H1 (cell line): ENCODE data around the gene CC2D1A. TPM values are rescaled to one million over a fixed set of nuclear protein-coding genes. Genes with fewer than 3 reads are reported as not detected.

Source experiments
- CTCF ChIA-PET: fragments of 300-600 bp; sonication (Branson Sonifier 250); formaldehyde crosslinking; loops from one replicate; lab custom pipeline; 2021; ENCODE audit not compliant: partially characterized antibody; lab: Charles Lee
- POLR2A ChIA-PET: fragments of 300-600 bp; sonication (Branson Sonifier 250); formaldehyde crosslinking; loops from one replicate; lab custom pipeline; 2021; ENCODE audit warnings: inconsistent platforms; ENCODE audit not compliant: partially characterized antibody; lab: Charles Lee
- DNase-seq, 2 experiments: peaks; one replicate each; pipeline versions ENCODE4 v3.0.0 to v3.0.0-alpha.2; 2010 to 2022; ENCODE audit warnings: low spot score in 2 of 2, low read depth in 1 of 2, mixed read lengths in 1 of 2
- FAIRE-seq: peaks from 2 replicates; lab custom pipeline; 2011; peaks lifted over from hg19 to GRCh38; lab: Jason Lieb, UNC
- H2AFZ ChIP-seq: 2 replicates; pipeline ENCODE4 v1.8.1; 2012; ENCODE audit warnings: low read length, inconsistent platforms
- H2AK5ac ChIP-seq: 2 replicates; pipeline ENCODE4 v1.6.1; 2013; ENCODE audit warnings: low read depth, low read length
- H2BK120ac ChIP-seq: replicated peaks from 2 replicates; pipeline ENCODE3; 2013; ENCODE audit warnings: low read depth, low read length, inconsistent platforms
- H2BK12ac ChIP-seq: 2 replicates; pipeline ENCODE4 v1.6.1; 2013; ENCODE audit warnings: low read depth, low read length
- H2BK15ac ChIP-seq: 2 replicates; pipeline ENCODE4 v1.6.1; 2013; ENCODE audit warnings: low read length
- H2BK20ac ChIP-seq: 2 replicates; pipeline ENCODE4 v1.6.1; 2013; ENCODE audit warnings: low read length
- H2BK5ac ChIP-seq: 2 replicates; pipeline ENCODE4 v1.6.1; 2013; ENCODE audit warnings: low read depth, low read length
- H3K14ac ChIP-seq: 2 replicates; pipeline ENCODE4 v1.6.1; 2013; ENCODE audit warnings: inconsistent platforms; ENCODE audit not compliant: insufficient read length
- H3K18ac ChIP-seq: 2 replicates; pipeline ENCODE4 v1.6.1; 2013; ENCODE audit warnings: low read length; ENCODE audit errors: extremely low read depth
- H3K23ac ChIP-seq: 2 replicates; pipeline ENCODE4 v1.6.1; 2013; ENCODE audit warnings: inconsistent platforms; ENCODE audit not compliant: insufficient read length
- H3K23me2 ChIP-seq: 2 replicates; pipeline ENCODE4 v1.6.1; 2013; ENCODE audit warnings: low read depth, low read length
- H3K27ac ChIP-seq: 2 replicates; pipeline ENCODE4 v1.6.1; 2011; ENCODE audit warnings: low read depth, low read length, inconsistent platforms
- H3K27me3 ChIP-seq, 4 experiments: replicated peaks in 1 of 4; 1 replicate in 1 of 4; 2 replicates in 3 of 4; pipeline versions ENCODE4 v1.6.1 to v1.8.1; 2011 to 2013; ENCODE audit warnings: low read length in 3 of 4, mild to moderate bottlenecking in 3 of 4, inconsistent platforms in 2 of 4, mixed read lengths in 2 of 4, moderate library complexity in 1 of 4; ENCODE audit not compliant: control insufficient read depth in 3 of 4, insufficient read depth in 3 of 4; ENCODE audit errors: extremely low read depth in 1 of 4
- H3K36me3 ChIP-seq, 4 experiments: 2 replicates each; pipeline versions ENCODE4 v1.6.1 to v1.8.1; 2011 to 2013; ENCODE audit warnings: mild to moderate bottlenecking in 4 of 4, low read length in 3 of 4, moderate library complexity in 2 of 4, control low read depth in 1 of 4, inconsistent platforms in 1 of 4; ENCODE audit not compliant: insufficient read depth in 4 of 4, control insufficient read depth in 2 of 4
- H3K4ac ChIP-seq: replicated peaks from 2 replicates; pipeline ENCODE3; 2013; ENCODE audit warnings: low read length, low read depth, mixed read lengths, inconsistent platforms; ENCODE audit not compliant: insufficient read length
- H3K4me1 ChIP-seq, 4 experiments: replicated peaks in 1 of 4; 1 replicate in 1 of 4; 2 replicates in 3 of 4; pipeline versions ENCODE4 v1.6.1 to v1.8.1; 2011 to 2013; ENCODE audit warnings: low read length in 3 of 4, inconsistent platforms in 2 of 4, mixed read lengths in 1 of 4; ENCODE audit not compliant: insufficient read depth in 4 of 4, control insufficient read depth in 3 of 4
- H3K4me2 ChIP-seq, 2 experiments: 2 replicates each; pipeline versions ENCODE4 v1.6.1 to v1.8.1; 2011 to 2013; ENCODE audit warnings: low read depth in 2 of 2, low read length in 2 of 2, control low read depth in 1 of 2, inconsistent platforms in 1 of 2, mild to moderate bottlenecking in 1 of 2; ENCODE audit not compliant: insufficient read depth in 1 of 2
- H3K4me3 ChIP-seq, 4 experiments: fragments of 200-600, 300-600 bp in 1 of 4; sonication (generic), shearing (Covaris generic), sonication (Bioruptor Twin) in 1 of 4; 2 replicates each; pipeline versions ENCODE4 v1.5.1 to v1.8.1; 2011 to 2016; ENCODE audit warnings: low read length in 4 of 4, low read depth in 3 of 4, control low read depth in 2 of 4, inconsistent platforms in 2 of 4, mild to moderate bottlenecking in 2 of 4, mixed read lengths in 1 of 4, moderate library complexity in 1 of 4; ENCODE audit not compliant: insufficient read depth in 2 of 4; ENCODE audit errors: extremely low read depth in 1 of 4
- H3K56ac ChIP-seq: replicated peaks from 2 replicates; pipeline ENCODE3; 2013; ENCODE audit warnings: low read depth, mild to moderate bottlenecking, mixed read lengths, low read length, inconsistent platforms; ENCODE audit not compliant: insufficient read length
- H3K79me1 ChIP-seq: 2 replicates; pipeline ENCODE4 v1.6.1; 2013; ENCODE audit warnings: low read depth, low read length, control low read depth
- H3K79me2 ChIP-seq, 2 experiments: 2 replicates each; pipeline versions ENCODE4 v1.6.1 to v1.8.1; 2012 to 2013; ENCODE audit warnings: low read length in 2 of 2, mild to moderate bottlenecking in 2 of 2, inconsistent platforms in 1 of 2; ENCODE audit not compliant: insufficient read depth in 2 of 2, control insufficient read depth in 1 of 2
- H3K9ac ChIP-seq, 4 experiments: replicated peaks in 1 of 4; 1 replicate in 1 of 4; 2 replicates in 3 of 4; pipeline versions ENCODE4 v1.6.1 to v1.8.1; 2011 to 2013; ENCODE audit warnings: low read depth in 3 of 4, low read length in 3 of 4, control low read depth in 2 of 4, mild to moderate bottlenecking in 2 of 4, moderate library complexity in 2 of 4, inconsistent platforms in 1 of 4; ENCODE audit errors: extremely low read depth in 1 of 4
- H3K9me3 ChIP-seq, 2 experiments: 2 replicates each; pipeline versions ENCODE4 v1.6.1 to v1.8.1; 2012 to 2013; ENCODE audit warnings: mild to moderate bottlenecking in 2 of 2, moderate library complexity in 2 of 2, control low read depth in 1 of 2, inconsistent platforms in 1 of 2, low read depth in 1 of 2, low read length in 1 of 2, mixed read lengths in 1 of 2; ENCODE audit not compliant: insufficient read depth in 2 of 2
- H4K20me1 ChIP-seq, 2 experiments: replicated peaks in 1 of 2; 2 replicates each; pipeline versions ENCODE3 to v1.8.1; 2011 to 2013; ENCODE audit warnings: inconsistent platforms in 2 of 2, low read length in 2 of 2, mild to moderate bottlenecking in 1 of 2; ENCODE audit not compliant: insufficient read depth in 2 of 2, control insufficient read depth in 1 of 2
- H4K5ac ChIP-seq: 2 replicates; pipeline ENCODE4 v1.6.1; 2013; ENCODE audit warnings: low read length, low read depth, mixed read lengths, inconsistent platforms; ENCODE audit not compliant: insufficient read length
- H4K8ac ChIP-seq: 2 replicates; pipeline ENCODE4 v1.8.0; 2013; ENCODE audit warnings: mild to moderate bottlenecking, moderate library complexity, low read length, inconsistent platforms; ENCODE audit not compliant: insufficient read depth; ENCODE audit errors: extremely low read depth
- H4K91ac ChIP-seq: replicated peaks from 2 replicates; pipeline ENCODE3; 2013; ENCODE audit warnings: low read length, mixed read lengths, inconsistent platforms; ENCODE audit not compliant: insufficient read length
- HDAC2 ChIP-seq, 2 experiments: fragments of 300-600 bp in 1 of 2; sonication (generic) in 1 of 2; IDR thresholded peaks; 2 replicates each; pipeline ENCODE4 v1.6.1; 2011 to 2012; ENCODE audit warnings: low read depth in 2 of 2, low read length in 2 of 2, mild to moderate bottlenecking in 2 of 2, moderate library complexity in 2 of 2, borderline replicate concordance in 1 of 2, inconsistent platforms in 1 of 2
- JUN ChIP-seq: IDR thresholded peaks from 2 replicates; pipeline ENCODE4 v1.6.1; 2011; ENCODE audit warnings: low read depth, mild to moderate bottlenecking, improper control_type of control experiment, low read length
- whole genome bisulfite sequencing, 2 experiments: shearing (Covaris generic) in 1 of 2; methylation state at CpG; one replicate each; pipeline versions ENCODE4 v1.1.6 to v1.1.7; 2013 to 2015; ENCODE audit warnings: low lambda C conversion rate in 2 of 2, mixed read lengths in 2 of 2, inconsistent platforms in 1 of 2, low coverage in 1 of 2, missing lambda C conversion rate in 1 of 2; ENCODE audit not compliant: insufficient replicate concordance in 2 of 2, insufficient coverage in 1 of 2, insufficient read length in 1 of 2; ENCODE audit errors: extremely low coverage in 1 of 2, missing lambda C conversion rate in 1 of 2; 5-methylcytosine and 5-hydroxymethylcytosine counted together
- polyA plus RNA-seq, 7 experiments: library from polyadenylated mRNA; depleted of rRNA in 3 of 7; stranded (reverse) in 5 of 7; unstranded in 2 of 7; fragments of >200 nt in 5 of 7; fragments of 200-250 nt in 2 of 7; gene quantifications; 1 replicate in 5 of 7; 2 replicates in 1 of 7; 4 replicates in 1 of 7; pipeline versions ENCODE4 v1.2.1 to v1.2.3, GENCODE V29; 2011 to 2013; ENCODE audit warnings: missing spikeins in 2 of 7, mixed read lengths in 2 of 7
- total RNA-seq: library from RNA; stranded (reverse); fragmentation: NEBNext Ultra II Directional; extraction: Animal tissue kit (Norgen Biotek cat#: 25700); gene quantifications from 2 replicates; pipeline ENCODE4 v1.2.1, GENCODE V29; 2021

The CC2D1A gene
- total and polyA plus RNA-seq, 2 of the 8 experiments (the other 6 are each of a cell fraction or from before 2014, with no cell fraction given): 12.5 to 33.0 TPM

- Histone ChIP-seq H3K36me3 (no peaks in the 10 kb centered on the region), H3K4me1 (peaks cover 4 to 7% (median 5%) of the 10 kb centered on the region in 4 experiments; a peak in 6 of 7 replicates), H2BK20ac (0 out of 2 replicates have a peak overlapping the region, but pooled peaks have one; percentile 72), H4K20me1 (peaks cover 1 to 2% of the 10 kb centered on the region in 2 experiments), H2AK5ac (peak overlapping the region; percentile 79; the same call in 1 of the 2 replicates), H3K9me3 (no peaks in the 10 kb centered on the region), H3K4ac (peak overlapping the region; percentile 65), H3K27me3 (peaks cover 11 to 26% (median 19%) of the 10 kb centered on the region in 4 experiments), H3K23ac (no peak overlapping the region), H2AFZ (peak overlapping the region; percentile 44; the same call in 1 of the 2 replicates), H3K23me2 (no peaks in the 10 kb centered on the region), H3K27ac (no peak overlapping the region), H3K79me1 (no peaks in the 10 kb centered on the region), H3K18ac (no peak overlapping the region), H3K4me3 (peak overlapping the region in 1 of 4 experiments; percentile 60; a peak in 3 of 8 replicates), H3K4me2 (peak overlapping the region; percentile 1 to 67; a peak in 3 of 4 replicates), H2BK12ac (peak overlapping the region; percentile 55), H4K91ac (peak overlapping the region; percentile 73), H2BK15ac (peak overlapping the region; percentile 97; the same call in 1 of the 2 replicates), H3K56ac (no peak overlapping the region), H2BK5ac (peak overlapping the region; percentile 83; the same call in 1 of the 2 replicates), H3K14ac (no peak overlapping the region), H3K9ac (no peak overlapping the region; a peak in 1 of 7 replicates), H3K79me2 (no peaks in the 10 kb centered on the region), H4K8ac (peak overlapping the region; percentile 83), H2BK120ac (peak overlapping the region; percentile 79), H4K5ac (peak overlapping the region; percentile 34)
- POLR2A ChIA-PET: interaction anchor here (0.6 to 4.7 kb wide), 10 partner anchors 13 to 709 kb away, joined by 3 to 62 read pairs (median 6); partner anchors contain the start of gene C19orf53
- DNase-seq: no peak
- TF ChIP-seq JUN (no peak), HDAC2 (IDR thresholded peaks at IDR 0.05; ENCODE audit: borderline replicate concordance in 1 of 2, low read depth in 2 of 2, low read length in 2 of 2) (no peak)
- no peak for FAIRE-seq
- CTCF ChIA-PET: interaction anchor here (0.7 to 7.0 kb wide), 20 partner anchors 9 to 221 kb away, joined by 3 to 70 read pairs (median 8); a partner anchor contains a TSS
- WGBS, 2 experiments: 90% methylated on average over 11 of the region's 11 CpGs; no CpG with 5 or more reads in 1 of the 2 experiments
Measured at GRCh38 chr19:13861392-13861713, 44.6 kb upstream of the CC2D1A start.
